A549 (cell line): ENCODE results near the gene GRM7. TPM values are rescaled to one million over a fixed set of nuclear protein-coding genes. Genes with fewer than 3 reads are reported as not detected.

Experiments
- ATAC-seq, 2 experiments: fragments of 200-7000 bp in 1 of 2; fragments of >200 bp in 1 of 2; cut with Nextera tagmentation in 1 of 2; cut with Tn5 transposase in 1 of 2; 3 replicates each; pipeline versions ENCODE4 v1.8.0 to v1.9.1; 2018 to 2020; ENCODE audit warnings: mild to moderate bottlenecking in 1 of 2, moderate library complexity in 1 of 2
- CTCF ChIA-PET: fragments of 300-600 bp; sonication (Branson Sonifier 250); formaldehyde crosslinking; extraction: SDS; loops from one replicate; lab custom pipeline; 2021; ENCODE audit warnings: antibody characterized with exemption, inconsistent platforms; lab: Yijun Ruan, JAX
- POLR2A ChIA-PET: fragments of 350-600 bp; formaldehyde crosslinking; extraction: SDS; loops from one replicate; lab custom pipeline; 2021; ENCODE audit warnings: antibody characterized with exemption, inconsistent platforms; lab: Yijun Ruan, JAX
- DNase-seq, 2 experiments: peaks; one replicate each; pipeline versions ENCODE4 v3.0.0 to v3.0.0-alpha.2; 2011 to 2016; ENCODE audit warnings: low read depth in 1 of 2, low spot score in 1 of 2
- FAIRE-seq: peaks from 2 replicates; lab custom pipeline; 2011; peaks lifted over from hg19 to GRCh38; lab: Jason Lieb, UNC
- H3K27ac ChIP-seq, 2 experiments: fragments of >200 bp; sonication (Bioruptor Twin); formaldehyde crosslinking; 3 replicates each; pipeline ENCODE4 v1.5.1; 2016 to 2017
- H3K4me1 ChIP-seq: fragments of >200 bp; sonication (Bioruptor Twin); formaldehyde crosslinking; 3 replicates; pipeline ENCODE4 v1.6.1; 2016
- H3K4me2 ChIP-seq: fragments of >200 bp; sonication (Bioruptor Twin); formaldehyde crosslinking; 3 replicates; pipeline ENCODE4 v1.6.1; 2016
- H3K4me3 ChIP-seq: fragments of >200 bp; sonication (Bioruptor Twin); formaldehyde crosslinking; 3 replicates; pipeline ENCODE4 v1.5.1; 2016
- H3K9me3 ChIP-seq: fragments of >200 bp; sonication (Bioruptor Twin); formaldehyde crosslinking; 3 replicates; pipeline ENCODE4 v1.6.1; 2016
- EHMT2 ChIP-seq: fragments of 200-600 bp; sonication (generic); IDR thresholded peaks from 2 replicates; pipeline ENCODE4 v1.6.1; 2016; ENCODE audit warnings: antibody characterized with exemption, low read depth, mild to moderate bottlenecking, moderate library complexity
- FOSB ChIP-seq: fragments of 250-450 bp; sonication (Bioruptor Pico); IDR thresholded peaks from 2 replicates; pipeline ENCODE4 v1.5.0; 2020; ENCODE audit warnings: mild to moderate bottlenecking, moderate library complexity
- MAFK ChIP-seq: fragments of 450-650 bp; IDR thresholded peaks from 2 replicates; pipeline ENCODE4 v1.6.1; 2014; ENCODE audit not compliant: partially characterized antibody
- PHF8 ChIP-seq: fragments of 200-600 bp; sonication (generic); IDR thresholded peaks from 2 replicates; pipeline ENCODE4 v1.6.1; 2016; ENCODE audit warnings: low read depth, mild to moderate bottlenecking, antibody characterized with exemption, moderate library complexity, borderline replicate concordance
- POLR2A ChIP-seq: IDR thresholded peaks from 2 replicates; pipeline ENCODE4 v1.6.1; 2012; ENCODE audit warnings: mild to moderate bottlenecking, low read length
- TFCP2L1 ChIP-seq: fragments of 250-450 bp; sonication (Bioruptor Pico); IDR thresholded peaks from 2 replicates; pipeline ENCODE4 v1.5.0; 2021; ENCODE audit warnings: mild to moderate bottlenecking
- ZC3H11A ChIP-seq: fragments of 450-650 bp; IDR thresholded peaks from 2 replicates; pipeline ENCODE4 v1.6.1; 2014; ENCODE audit warnings: antibody characterized with exemption, mild to moderate bottlenecking
- ZFP36 ChIP-seq: fragments of 450-650 bp; IDR thresholded peaks from 2 replicates; pipeline ENCODE4 v1.6.1; 2014; ENCODE audit warnings: borderline replicate concordance; ENCODE audit not compliant: partially characterized antibody
- WGBS: methylation state at CpG from one replicate; pipeline ENCODE4 v1.1.6; 2017; ENCODE audit errors: missing lambda C conversion rate; 5-methylcytosine and 5-hydroxymethylcytosine counted together
- polyA minus RNA-seq: library from RNA; depleted of rRNA, polyadenylated mRNA; stranded (reverse); fragments of >200 nt; gene quantifications from 2 replicates; pipeline ENCODE4 v1.2.3, GENCODE V29; 2011; rRNA and poly(A)+ RNA removed
- polyA plus RNA-seq, 4 experiments: library from polyadenylated mRNA; depleted of rRNA in 3 of 4; stranded (reverse); fragments of >200 nt; fragmentation: RNase III in 1 of 4; extraction: RNeasy Plus Mini Kit Qiagen cat#74134 plus additional on column Dnase treatment in 1 of 4; gene quantifications; 2 replicates in 3 of 4; 3 replicates in 1 of 4; pipeline ENCODE4 v1.2.3, GENCODE V29; 2011 to 2017
- TF ChIP-seq, protein P1 (sequence below): fragments of >200 bp; sonication (Bioruptor Twin); formaldehyde crosslinking; IDR thresholded peaks from 3 replicates; pipeline ENCODE4 v1.6.1; 2016
- TF ChIP-seq, protein P2 (sequence below): IDR thresholded peaks from 2 replicates; pipeline ENCODE4 v1.6.1; 2012; ENCODE audit warnings: low read depth, borderline replicate concordance
- TF ChIP-seq, protein P3 (sequence below): IDR thresholded peaks from 2 replicates; pipeline ENCODE4 v1.6.1; 2012
- TF ChIP-seq, protein P4 (sequence below): fragments of 200-600 bp; sonication (generic); IDR thresholded peaks from 2 replicates; pipeline ENCODE4 v1.6.1; 2016; ENCODE audit warnings: antibody characterized with exemption, mild to moderate bottlenecking, moderate library complexity
- TF ChIP-seq, protein P5 (sequence below): fragments of 150-350 bp; IDR thresholded peaks from 2 replicates; pipeline ENCODE4 v1.6.1; 2014; ENCODE audit warnings: low read depth, mild to moderate bottlenecking, low read length
- TF ChIP-seq, protein P6 (sequence below): fragments of >200 bp; sonication (Bioruptor Twin); formaldehyde crosslinking; IDR thresholded peaks from 2 replicates; pipeline ENCODE4 v1.6.1; 2016

Gene GRM7
- polyA plus RNA-seq (2011; rRNA removed) = not detected in 2 replicates
- polyA plus RNA-seq (2012; cell fraction: cytosol; rRNA removed) = not detected in 2 replicates
- not detected in 2 replicates for polyA plus RNA-seq (2012; cell fraction: nucleus; rRNA removed)
- not detected in 3 replicates for polyA plus RNA-seq (2017; fragmentation: RNase III; extraction: RNeasy Plus Mini Kit Qiagen cat#74134 plus additional on column Dnase treatment)
- polyA minus RNA-seq = not detected in 2 replicates

DNA sequence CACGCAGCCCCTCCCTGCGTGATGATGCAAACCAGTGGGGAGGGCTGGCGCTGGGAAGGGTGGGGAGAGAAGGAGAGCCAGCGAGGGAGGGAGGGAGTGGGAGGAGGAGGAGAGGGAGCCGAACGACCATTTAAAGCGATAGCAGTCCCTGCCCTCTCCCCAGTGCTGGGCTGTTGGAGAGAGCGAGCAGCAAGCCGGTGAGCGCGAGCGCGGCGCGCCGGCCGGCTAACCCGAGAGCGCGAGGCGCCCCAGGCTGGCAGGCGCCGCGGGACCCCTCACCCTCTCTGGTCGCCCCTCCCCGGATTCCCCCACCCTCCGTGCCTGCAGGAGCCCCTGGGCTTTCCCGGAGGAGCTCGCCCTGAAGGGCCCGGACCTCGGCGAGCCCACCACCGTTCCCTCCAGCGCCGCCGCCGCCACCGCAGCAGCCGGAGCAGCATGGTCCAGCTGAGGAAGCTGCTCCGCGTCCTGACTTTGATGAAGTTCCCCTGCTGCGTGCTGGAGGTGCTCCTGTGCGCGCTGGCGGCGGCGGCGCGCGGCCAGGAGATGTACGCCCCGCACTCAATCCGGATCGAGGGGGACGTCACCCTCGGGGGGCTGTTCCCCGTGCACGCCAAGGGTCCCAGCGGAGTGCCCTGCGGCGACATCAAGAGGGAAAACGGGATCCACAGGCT, at the start of gene GRM7:
TSS of gene GRM7 (plus strand) at position 162 of the 671 bp plus-strand sequence.
- no peak within 1 kb of the TSS for H3K4me3 ChIP-seq
- CTCF ChIA-PET = no interaction called here
- H3K4me2 ChIP-seq = no peak within 1 kb of the TSS
- 76% methylated on average over 26 of the region's 62 CpGs for WGBS
- no peak for ATAC-seq
- DNase-seq = no peak
- H3K27ac ChIP-seq = no peak within 1 kb of the TSS
- H3K9me3 ChIP-seq = no peaks in the 10 kb centered on the region
- TF ChIP-seq ZC3H11A = no peak
- TF ChIP-seq, protein P1, sequence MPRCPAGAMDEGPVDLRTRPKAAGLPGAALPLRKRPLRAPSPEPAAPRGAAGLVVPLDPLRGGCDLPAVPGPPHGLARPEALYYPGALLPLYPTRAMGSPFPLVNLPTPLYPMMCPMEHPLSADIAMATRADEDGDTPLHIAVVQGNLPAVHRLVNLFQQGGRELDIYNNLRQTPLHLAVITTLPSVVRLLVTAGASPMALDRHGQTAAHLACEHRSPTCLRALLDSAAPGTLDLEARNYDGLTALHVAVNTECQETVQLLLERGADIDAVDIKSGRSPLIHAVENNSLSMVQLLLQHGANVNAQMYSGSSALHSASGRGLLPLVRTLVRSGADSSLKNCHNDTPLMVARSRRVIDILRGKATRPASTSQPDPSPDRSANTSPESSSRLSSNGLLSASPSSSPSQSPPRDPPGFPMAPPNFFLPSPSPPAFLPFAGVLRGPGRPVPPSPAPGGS = no peak
- TF ChIP-seq, all 56 proteins: peak for 0
- POLR2A ChIA-PET = no interaction called here
- H3K4me1 ChIP-seq = no peaks in the 10 kb centered on the region
- no peak for FAIRE-seq

DNA sequence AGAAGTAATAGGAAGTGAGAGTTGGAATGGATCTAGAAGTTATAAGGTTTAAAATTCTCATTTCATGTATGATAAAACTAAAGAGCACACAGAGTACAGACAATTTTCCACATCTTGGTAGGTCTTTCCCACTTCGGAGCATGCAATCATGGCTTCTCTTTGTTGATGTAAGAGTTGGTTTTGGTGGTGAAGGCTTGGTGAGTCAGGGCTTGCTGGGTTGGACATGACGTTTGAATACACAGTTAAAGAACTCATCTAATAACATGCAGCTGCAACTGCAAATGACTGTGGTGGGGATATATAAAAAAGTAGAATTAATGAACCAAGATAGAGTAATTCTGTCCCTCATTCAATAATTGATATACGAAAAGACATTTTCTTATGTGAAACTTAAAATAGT, 39.5 kb upstream of the GRM7 start:
- CTCF ChIA-PET = no interaction called here
- WGBS = 7% methylated on average over 3 of the region's 3 CpGs
- no peak for ATAC-seq

More for the DNA sequence above, 39.5 kb upstream of the GRM7 start:
- DNase-seq (no peak), FAIRE-seq (no peak)
- Histone ChIP-seq H3K9me3 (no peaks in the 10 kb centered on the region), H3K4me1 (no peaks in the 10 kb centered on the region), H3K4me3 (no peak overlapping the region), H3K4me2 (no peak overlapping the region), H3K27ac (no peak overlapping the region)
- TF ChIP-seq, protein P2, sequence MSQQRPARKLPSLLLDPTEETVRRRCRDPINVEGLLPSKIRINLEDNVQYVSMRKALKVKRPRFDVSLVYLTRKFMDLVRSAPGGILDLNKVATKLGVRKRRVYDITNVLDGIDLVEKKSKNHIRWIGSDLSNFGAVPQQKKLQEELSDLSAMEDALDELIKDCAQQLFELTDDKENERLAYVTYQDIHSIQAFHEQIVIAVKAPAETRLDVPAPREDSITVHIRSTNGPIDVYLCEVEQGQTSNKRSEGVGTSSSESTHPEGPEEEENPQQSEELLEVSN = no peak
- TF ChIP-seq FOSB (CRISPR knock-in tag) (no peak), ZFP36 (no peak), PHF8 (no peak), POLR2A (no peak), TFCP2L1 (CRISPR knock-in tag) (no peak), MAFK (no peak), EHMT2 (no peak)
- TF ChIP-seq, protein P3, sequence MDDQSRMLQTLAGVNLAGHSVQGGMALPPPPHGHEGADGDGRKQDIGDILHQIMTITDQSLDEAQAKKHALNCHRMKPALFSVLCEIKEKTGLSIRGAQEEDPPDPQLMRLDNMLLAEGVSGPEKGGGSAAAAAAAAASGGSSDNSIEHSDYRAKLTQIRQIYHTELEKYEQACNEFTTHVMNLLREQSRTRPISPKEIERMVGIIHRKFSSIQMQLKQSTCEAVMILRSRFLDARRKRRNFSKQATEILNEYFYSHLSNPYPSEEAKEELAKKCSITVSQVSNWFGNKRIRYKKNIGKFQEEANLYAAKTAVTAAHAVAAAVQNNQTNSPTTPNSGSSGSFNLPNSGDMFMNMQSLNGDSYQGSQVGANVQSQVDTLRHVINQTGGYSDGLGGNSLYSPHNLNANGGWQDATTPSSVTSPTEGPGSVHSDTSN = no peak
- TF ChIP-seq, protein P4, sequence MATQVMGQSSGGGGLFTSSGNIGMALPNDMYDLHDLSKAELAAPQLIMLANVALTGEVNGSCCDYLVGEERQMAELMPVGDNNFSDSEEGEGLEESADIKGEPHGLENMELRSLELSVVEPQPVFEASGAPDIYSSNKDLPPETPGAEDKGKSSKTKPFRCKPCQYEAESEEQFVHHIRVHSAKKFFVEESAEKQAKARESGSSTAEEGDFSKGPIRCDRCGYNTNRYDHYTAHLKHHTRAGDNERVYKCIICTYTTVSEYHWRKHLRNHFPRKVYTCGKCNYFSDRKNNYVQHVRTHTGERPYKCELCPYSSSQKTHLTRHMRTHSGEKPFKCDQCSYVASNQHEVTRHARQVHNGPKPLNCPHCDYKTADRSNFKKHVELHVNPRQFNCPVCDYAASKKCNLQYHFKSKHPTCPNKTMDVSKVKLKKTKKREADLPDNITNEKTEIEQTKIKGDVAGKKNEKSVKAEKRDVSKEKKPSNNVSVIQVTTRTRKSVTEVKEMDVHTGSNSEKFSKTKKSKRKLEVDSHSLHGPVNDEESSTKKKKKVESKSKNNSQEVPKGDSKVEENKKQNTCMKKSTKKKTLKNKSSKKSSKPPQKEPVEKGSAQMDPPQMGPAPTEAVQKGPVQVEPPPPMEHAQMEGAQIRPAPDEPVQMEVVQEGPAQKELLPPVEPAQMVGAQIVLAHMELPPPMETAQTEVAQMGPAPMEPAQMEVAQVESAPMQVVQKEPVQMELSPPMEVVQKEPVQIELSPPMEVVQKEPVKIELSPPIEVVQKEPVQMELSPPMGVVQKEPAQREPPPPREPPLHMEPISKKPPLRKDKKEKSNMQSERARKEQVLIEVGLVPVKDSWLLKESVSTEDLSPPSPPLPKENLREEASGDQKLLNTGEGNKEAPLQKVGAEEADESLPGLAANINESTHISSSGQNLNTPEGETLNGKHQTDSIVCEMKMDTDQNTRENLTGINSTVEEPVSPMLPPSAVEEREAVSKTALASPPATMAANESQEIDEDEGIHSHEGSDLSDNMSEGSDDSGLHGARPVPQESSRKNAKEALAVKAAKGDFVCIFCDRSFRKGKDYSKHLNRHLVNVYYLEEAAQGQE = no peak
- TF ChIP-seq, protein P5, sequence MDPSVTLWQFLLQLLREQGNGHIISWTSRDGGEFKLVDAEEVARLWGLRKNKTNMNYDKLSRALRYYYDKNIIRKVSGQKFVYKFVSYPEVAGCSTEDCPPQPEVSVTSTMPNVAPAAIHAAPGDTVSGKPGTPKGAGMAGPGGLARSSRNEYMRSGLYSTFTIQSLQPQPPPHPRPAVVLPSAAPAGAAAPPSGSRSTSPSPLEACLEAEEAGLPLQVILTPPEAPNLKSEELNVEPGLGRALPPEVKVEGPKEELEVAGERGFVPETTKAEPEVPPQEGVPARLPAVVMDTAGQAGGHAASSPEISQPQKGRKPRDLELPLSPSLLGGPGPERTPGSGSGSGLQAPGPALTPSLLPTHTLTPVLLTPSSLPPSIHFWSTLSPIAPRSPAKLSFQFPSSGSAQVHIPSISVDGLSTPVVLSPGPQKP = no peak
- TF ChIP-seq, protein P6, sequence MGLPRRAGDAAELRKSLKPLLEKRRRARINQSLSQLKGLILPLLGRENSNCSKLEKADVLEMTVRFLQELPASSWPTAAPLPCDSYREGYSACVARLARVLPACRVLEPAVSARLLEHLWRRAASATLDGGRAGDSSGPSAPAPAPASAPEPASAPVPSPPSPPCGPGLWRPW = no peak
- TF ChIP-seq, protein P1 = no peak
- POLR2A ChIA-PET = no interaction called here
